ENCODE measurements around the gene CAPZB.
A peak's percentile ranks its signal among the peaks of the same experiment; 100 is the strongest.

The CAPZB gene

GRCh38 chr1:19496527-19496874 lies 11.2 kb upstream of the CAPZB start:
- DNase-seq = no peak

- peak; percentile 58 for DNase-seq
These were observed 10.6 kb upstream of the CAPZB start for GRCh38 chr1:19495799-19496526.

GRCh38 chr1:19495000-19495656 lies 9.8 kb upstream of the CAPZB start:
- no peak for DNase-seq

- no peak for DNase-seq
These were observed 8.2 kb upstream of the CAPZB start for GRCh38 chr1:19493547-19493946.

- DNase-seq = no peak
These were observed 4.7 kb upstream of the CAPZB start for GRCh38 chr1:19489996-19490395.

GRCh38 chr1:19488136-19488535 lies 2.8 kb upstream of the CAPZB start:
- no peak for DNase-seq

GRCh38 chr1:19484798-19485361 lies 459 bp downstream of the CAPZB start:
- no peak for DNase-seq

GRCh38 chr1:19484338-19484797 lies 971 bp downstream of the CAPZB start:
- DNase-seq = no peak

- DNase-seq = no peak
These were observed 1.6 kb downstream of the CAPZB start for GRCh38 chr1:19483691-19484090.

GRCh38 chr1:19483261-19483660 lies 2.1 kb downstream of the CAPZB start:
- no peak for DNase-seq

- DNase-seq = no peak
These were observed 3.4 kb downstream of the CAPZB start for GRCh38 chr1:19481826-19482398.

GRCh38 chr1:19480282-19480681 lies 5.1 kb downstream of the CAPZB start:
- DNase-seq = no peak

- DNase-seq = no peak
These were observed 5.8 kb downstream of the CAPZB start for GRCh38 chr1:19479351-19480120.

GRCh38 chr1:19478322-19478721 lies 7.0 kb downstream of the CAPZB start:
- DNase-seq = no peak

GRCh38 chr1:19477284-19478249 lies 7.8 kb downstream of the CAPZB start:
- no peak for DNase-seq

- DNase-seq = no peak
These were observed 8.7 kb downstream of the CAPZB start for GRCh38 chr1:19476450-19477190.

- no peak for DNase-seq
These were observed 10.0 kb downstream of the CAPZB start for GRCh38 chr1:19475296-19475695.

- no peak for DNase-seq
These were observed 13.2 kb downstream of the CAPZB start for GRCh38 chr1:19472174-19472573.

GRCh38 chr1:19469004-19469403 lies 16.3 kb downstream of the CAPZB start:
- no peak for DNase-seq

GRCh38 chr1:19468397-19468956 lies 16.9 kb downstream of the CAPZB start:
- DNase-seq = no peak

All from fibroblast of skin of abdomen (primary cell).